Hematopoietic multipotent progenitor cell (in vitro differentiated cells): Measurements from ENCODE around the gene DNM3. TPM values are rescaled to one million over a fixed set of nuclear protein-coding genes. Genes with fewer than 3 reads are reported as not detected.

ENCODE experiments used
- DNase-seq, 3 donors: peaks; one replicate each; pipeline ENCODE4 v3.0.0-alpha.2; 2011 to 2015; ENCODE audit warnings: low read depth in 2 of 3, low spot score in 2 of 3
- total RNA-seq: library from RNA; depleted of rRNA; stranded (reverse); fragments of >200 nt; gene quantifications from one replicate; pipeline ENCODE4 v1.2.3, GENCODE V29; 2012

Gene DNM3
- total RNA-seq, 1 donor = 4.0 TPM

- peak in 1 of 3 donors; percentile 29 for DNase-seq
These were observed 27.0 kb downstream of the DNM3 start for GRCh38 chr1:171868217-171868803.

GRCh38 chr1:171869097-171869496 lies 27.8 kb downstream of the DNM3 start:
- no peak for DNase-seq

DNA sequence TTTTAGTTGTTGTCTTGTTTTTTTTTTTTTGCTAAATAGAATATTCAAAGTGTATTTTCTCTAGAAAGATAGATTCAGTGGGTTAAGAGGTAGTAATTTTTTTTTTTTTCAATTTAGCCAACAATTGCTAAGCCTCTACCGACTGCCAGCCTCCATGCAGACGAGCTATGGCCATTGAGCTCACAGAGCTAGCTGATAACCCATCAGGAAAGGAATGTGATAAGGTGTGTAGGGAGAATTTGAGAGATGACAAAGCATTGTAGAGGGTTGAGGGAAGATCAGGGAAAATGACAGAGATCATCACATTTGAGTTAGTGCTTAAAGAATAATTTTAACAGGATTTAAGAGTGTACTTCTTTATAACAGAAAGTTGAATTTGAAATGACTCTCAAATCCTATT lies 30.6 kb downstream of the DNM3 start:
- no peak for DNase-seq

GRCh38 chr1:171872430-171872829 lies 31.1 kb downstream of the DNM3 start:
- no peak for DNase-seq

GRCh38 chr1:171873664-171874063 lies 32.4 kb downstream of the DNM3 start:
- no peak for DNase-seq

GRCh38 chr1:171877701-171878100 lies 36.4 kb downstream of the DNM3 start:
- peak in 1 of 3 donors; percentile 32 for DNase-seq

DNA sequence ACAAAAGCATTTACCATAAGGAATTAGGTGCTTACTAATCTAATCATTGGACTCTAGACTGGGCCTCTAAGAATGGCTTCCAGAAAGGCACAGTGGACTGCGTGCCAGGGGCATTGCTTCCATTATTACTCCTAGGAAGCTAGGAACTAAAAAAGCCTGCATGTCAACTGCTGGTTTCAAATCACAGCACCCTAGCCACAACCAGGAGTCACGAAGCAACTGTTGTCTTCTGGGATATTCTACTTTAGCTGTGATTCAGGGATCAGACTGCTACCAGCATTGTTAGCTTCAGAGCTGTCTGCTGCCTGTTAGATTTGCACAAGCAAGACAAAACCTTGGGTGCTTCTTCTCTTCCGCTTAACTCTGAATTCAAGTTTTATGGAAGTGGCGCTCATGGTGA lies 38.3 kb downstream of the DNM3 start:
- no peak for DNase-seq

GRCh38 chr1:171881442-171881841 lies 40.1 kb downstream of the DNM3 start:
- DNase-seq = no peak

DNA sequence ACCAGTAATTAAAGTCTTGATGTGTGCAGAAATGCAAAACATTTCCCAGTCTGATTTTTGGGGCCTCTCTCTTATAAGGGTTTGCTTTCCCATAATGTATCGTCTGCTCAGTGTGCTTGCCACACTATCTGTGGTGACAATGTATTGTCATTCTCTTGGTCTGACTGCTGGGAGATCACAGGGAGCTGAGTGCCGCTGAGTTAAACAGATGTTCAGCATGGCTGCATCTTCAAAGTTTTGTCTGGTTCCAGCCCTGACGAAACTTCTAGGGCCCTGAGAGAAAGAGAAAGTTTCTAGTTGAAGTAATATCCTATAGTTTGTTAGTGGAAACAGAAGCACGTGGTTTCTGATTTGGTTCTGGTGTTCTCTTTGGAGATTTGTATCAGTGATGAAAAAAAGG lies 42.6 kb downstream of the DNM3 start:
- DNase-seq = no peak

- DNase-seq = no peak
These were observed 43.2 kb downstream of the DNM3 start for GRCh38 chr1:171884475-171884874.

- no peak for DNase-seq
These were observed 48.8 kb downstream of the DNM3 start for GRCh38 chr1:171890131-171890530.

DNA sequence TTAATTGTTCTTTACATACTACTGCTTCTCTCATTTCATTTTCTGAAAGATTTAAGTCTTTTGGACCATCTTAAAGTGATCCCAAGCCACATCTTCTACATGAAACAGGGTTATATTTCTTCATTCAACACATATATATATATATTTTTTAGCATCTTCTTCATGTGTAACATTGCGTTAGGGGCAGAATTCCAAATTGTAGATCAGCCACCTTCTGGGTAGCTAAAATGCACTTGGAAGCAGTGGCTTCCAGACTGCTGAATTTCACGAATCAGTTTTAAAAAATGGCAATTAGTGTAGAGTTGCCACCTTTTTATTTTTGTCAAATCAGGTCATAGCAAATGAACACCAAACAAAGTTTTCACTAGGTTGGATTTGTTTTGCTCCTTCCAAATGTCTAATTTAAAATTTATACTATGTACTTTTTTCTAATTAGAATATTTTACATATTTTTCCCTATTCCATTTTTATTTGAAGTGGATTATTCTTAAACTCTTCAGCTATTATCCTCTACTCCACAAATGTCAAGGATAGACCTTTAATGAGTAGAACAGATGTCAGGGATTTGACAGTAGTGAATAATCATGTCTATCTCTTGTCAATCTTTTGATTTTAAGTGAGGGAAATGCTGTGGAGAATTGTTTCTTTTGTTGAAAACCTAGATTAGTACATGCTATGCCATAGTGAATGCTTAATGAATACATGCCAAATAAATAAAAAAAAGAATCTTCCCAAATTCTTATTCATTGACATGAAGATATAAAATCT lies 55.8 kb downstream of the DNM3 start:
- no peak for DNase-seq

GRCh38 chr1:171898941-171899340 lies 57.6 kb downstream of the DNM3 start:
- DNase-seq = no peak

DNA sequence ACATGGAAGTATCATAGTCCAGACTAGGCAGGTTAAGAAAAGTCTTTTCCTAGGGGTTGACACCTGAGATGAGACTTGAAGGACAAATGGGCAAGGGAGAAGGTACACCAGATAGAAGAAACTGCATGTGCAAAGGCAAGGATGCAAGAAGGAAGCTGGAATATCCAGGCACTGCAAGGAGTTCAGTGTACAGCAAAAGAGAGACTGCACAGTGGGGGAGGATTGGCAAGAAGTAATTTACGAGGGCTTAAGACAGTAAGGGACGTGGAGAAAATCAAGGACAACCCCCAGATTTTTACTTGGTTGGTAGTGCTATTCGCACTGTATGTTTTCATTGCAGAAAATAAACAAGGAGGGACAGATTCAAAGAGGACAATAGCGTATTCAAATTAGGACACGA lies 58.5 kb downstream of the DNM3 start:
- no peak for DNase-seq

DNA sequence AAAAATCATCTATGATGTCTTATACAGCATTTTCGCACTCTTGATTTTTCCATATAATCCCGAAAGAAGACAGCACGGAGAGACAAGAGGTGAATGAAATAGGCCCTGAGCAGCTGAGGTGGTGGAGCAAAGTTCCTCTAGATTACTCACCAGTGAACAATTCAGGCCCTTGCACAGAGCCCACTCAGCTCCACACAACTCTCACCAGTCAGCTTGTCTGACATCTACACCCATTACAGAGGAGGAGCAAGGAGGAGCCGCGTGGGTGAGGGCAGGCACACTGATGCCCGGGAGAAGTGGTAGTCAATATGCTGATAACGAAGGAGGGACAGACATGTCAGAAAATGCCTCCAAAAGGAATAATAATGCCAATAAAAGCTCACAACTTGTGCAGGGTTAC lies 59.9 kb downstream of the DNM3 start:
- no peak for DNase-seq

DNA sequence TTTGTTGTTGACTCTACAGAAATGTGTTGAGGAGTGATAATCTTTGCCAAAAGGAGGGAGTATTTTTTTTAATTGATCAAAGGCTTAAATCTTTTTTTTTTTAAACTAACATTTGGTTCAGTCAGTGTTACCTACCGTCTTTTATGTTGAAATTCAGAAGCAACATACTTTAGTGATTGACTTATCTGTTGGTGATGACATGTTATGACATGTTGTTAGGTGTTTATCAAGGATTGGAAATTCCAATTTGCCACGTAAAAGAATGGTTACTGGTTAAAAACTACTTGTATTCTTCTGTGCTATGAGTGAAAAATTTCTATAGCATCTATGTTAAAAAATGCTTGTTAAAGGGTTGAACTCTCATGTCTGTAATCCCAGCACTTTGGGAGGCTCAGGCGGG lies 61.2 kb downstream of the DNM3 start:
- no peak for DNase-seq

GRCh38 chr1:171904778-171905450 lies 63.6 kb downstream of the DNM3 start:
- DNase-seq = no peak

GRCh38 chr1:171909711-171910110 lies 68.4 kb downstream of the DNM3 start:
- no peak for DNase-seq

GRCh38 chr1:171910786-171911185 lies 69.5 kb downstream of the DNM3 start:
- DNase-seq = no peak

DNA sequence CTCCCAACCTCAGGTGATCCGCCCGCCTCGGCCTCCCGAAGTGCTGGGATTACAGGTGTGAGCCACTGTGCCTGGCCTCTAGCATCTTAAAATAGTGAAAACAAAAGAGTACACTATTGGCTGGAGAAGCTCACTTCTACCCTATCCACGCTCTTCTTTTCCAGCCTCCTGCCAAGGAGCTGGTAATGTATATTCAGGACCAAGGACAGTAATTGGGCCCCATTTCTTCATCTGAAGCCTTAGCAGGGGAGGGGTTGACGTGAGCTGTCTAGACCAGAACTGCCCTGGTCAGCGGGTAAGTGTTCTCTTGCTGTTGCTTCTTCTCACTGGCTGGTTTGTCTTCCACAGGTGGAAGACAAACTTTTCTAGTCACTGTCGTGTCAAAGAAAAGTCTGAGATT lies 70.2 kb downstream of the DNM3 start:
- no peak for DNase-seq

- DNase-seq = no peak
These were observed 71.3 kb downstream of the DNM3 start for GRCh38 chr1:171912509-171913175.
